ENCODE measurements around the gene CETN2.

- peak in 1 of 2 donors; percentile 36 for TF ChIP-seq CTCF (conservative IDR thresholded peaks at IDR 0.05 in 1 of 2, IDR thresholded peaks at IDR 0.05 in 1 of 2; ENCODE audit: extremely low read depth in 1 of 2, insufficient read depth in 1 of 2, low read depth in 1 of 2, low read length in 2 of 2)
- TF ChIP-seq EZH2 (IDR thresholded peaks at IDR 0.05; ENCODE audit: borderline replicate concordance, low read length) = no peak
Measured at GRCh38 chrX:152878976-152879755, 48.6 kb upstream of the CETN2 start.
